Endothelial cell of umbilical vein (primary cell): ENCODE measurements around the gene FLNB. TPM values are rescaled to one million over a fixed set of nuclear protein-coding genes. Genes with fewer than 3 reads are reported as not detected.

Experiments
- BruUV-seq: library from RNA; stranded (reverse); fragments of 400-500 nt; replicated peaks from 2 replicates; lab custom pipeline; 2021; lab: Mats Ljungman, UMichigan
- CTCF ChIA-PET: fragments of 300-600, 350-600 bp; sonication (Branson Sonifier 250); formaldehyde crosslinking; loops from one replicate; lab custom pipeline; 2021; ENCODE audit warnings: antibody characterized with exemption, inconsistent platforms; lab: Charles Lee
- POLR2A ChIA-PET: fragments of 300-600, 350-600 bp; sonication (Branson Sonifier 250); formaldehyde crosslinking; loops from one replicate; lab custom pipeline; 2021; ENCODE audit warnings: antibody characterized with exemption, inconsistent platforms; lab: Charles Lee
- DNase-seq: peaks from one replicate; pipeline ENCODE4 v3.0.0-alpha.2; 2011; ENCODE audit warnings: low read depth, low spot score
- FAIRE-seq: peaks from 2 replicates; lab custom pipeline; 2011; peaks lifted over from hg19 to GRCh38; lab: Jason Lieb, UNC
- H2AFZ ChIP-seq: 2 replicates; pipeline ENCODE4 v1.6.0; 2012; ENCODE audit warnings: low read depth, low read length, control low read depth, inconsistent platforms
- H3K27ac ChIP-seq: 2 replicates; pipeline ENCODE4 v1.5.1; 2011; ENCODE audit warnings: low read depth, mild to moderate bottlenecking, control low read depth, low read length, moderate library complexity; ENCODE audit not compliant: insufficient read depth
- H3K27me3 ChIP-seq, 2 experiments: 2 replicates each; pipeline versions ENCODE4 v1.6.0 to v1.6.1; 2011; ENCODE audit warnings: low read length in 2 of 2, mixed read lengths in 1 of 2; ENCODE audit not compliant: control insufficient read depth in 2 of 2, insufficient read depth in 2 of 2
- H3K36me3 ChIP-seq, 2 experiments: 2 replicates in 1 of 2; 3 replicates in 1 of 2; pipeline ENCODE4 v1.5.1; 2011; ENCODE audit warnings: low read length in 2 of 2, mild to moderate bottlenecking in 1 of 2, moderate library complexity in 1 of 2; ENCODE audit not compliant: control insufficient read depth in 2 of 2, insufficient read depth in 2 of 2; ENCODE audit errors: extremely low read depth in 1 of 2
- H3K4me1 ChIP-seq: 3 replicates; pipeline ENCODE4 v1.5.1; 2011; ENCODE audit warnings: mild to moderate bottlenecking, low read length; ENCODE audit not compliant: control insufficient read depth, insufficient read depth; ENCODE audit errors: extremely low read depth
- H3K4me2 ChIP-seq: 2 replicates; pipeline ENCODE4 v1.6.1; 2011; ENCODE audit warnings: low read length, control low read depth, mixed read lengths; ENCODE audit not compliant: insufficient read depth
- H3K4me3 ChIP-seq, 3 experiments: fragments of 200-600 bp in 1 of 3; sonication (generic), shearing (Covaris generic) in 1 of 3; replicated peaks in 1 of 3; 2 replicates each; pipeline ENCODE4 v1.5.1; 2011 to 2016; ENCODE audit warnings: control low read depth in 3 of 3, low read length in 3 of 3, mild to moderate bottlenecking in 2 of 3, inconsistent platforms in 1 of 3, low read depth in 1 of 3, moderate library complexity in 1 of 3; ENCODE audit not compliant: insufficient read depth in 1 of 3
- H3K79me2 ChIP-seq: 2 replicates; pipeline ENCODE4 v1.6.0; 2012; ENCODE audit warnings: low read length, inconsistent platforms; ENCODE audit not compliant: control insufficient read depth, insufficient read depth
- H3K9ac ChIP-seq: replicated peaks from 2 replicates; pipeline ENCODE3; 2011; ENCODE audit warnings: low read length, control low read depth; ENCODE audit not compliant: insufficient read depth; ENCODE audit errors: extremely low read depth
- H3K9me1 ChIP-seq: replicated peaks from 3 replicates; pipeline ENCODE4 v1.6.0; 2011; ENCODE audit warnings: mild to moderate bottlenecking, low read length; ENCODE audit not compliant: control insufficient read depth, insufficient read depth; ENCODE audit errors: extremely low read depth
- H3K9me3 ChIP-seq: replicated peaks from 2 replicates; pipeline ENCODE4 v1.5.1; 2012; ENCODE audit warnings: low read length, inconsistent platforms; ENCODE audit not compliant: control insufficient read depth, insufficient read depth
- H4K20me1 ChIP-seq: replicated peaks from 2 replicates; pipeline ENCODE3; 2011; ENCODE audit warnings: mild to moderate bottlenecking, low read length; ENCODE audit not compliant: control insufficient read depth, insufficient read depth; ENCODE audit errors: extremely low read depth
- CTCF ChIP-seq, 2 donors: IDR thresholded peaks; 1 replicate in 1 of 2; 2 replicates in 1 of 2; pipeline ENCODE4 v1.5.1; 2011; ENCODE audit warnings: low read length in 2 of 2, mild to moderate bottlenecking in 2 of 2, moderate library complexity in 2 of 2, control low read depth in 1 of 2, inconsistent platforms in 1 of 2, low read depth in 1 of 2; ENCODE audit not compliant: insufficient read depth in 1 of 2; ENCODE audit errors: extremely low read depth in 1 of 2
- EZH2 ChIP-seq: IDR thresholded peaks from 2 replicates; pipeline ENCODE4 v1.6.1; 2012; ENCODE audit warnings: borderline replicate concordance, low read depth, mild to moderate bottlenecking, moderate library complexity, low read length, inconsistent platforms; ENCODE audit not compliant: severe bottlenecking
- FOS ChIP-seq: IDR thresholded peaks from 2 replicates; pipeline ENCODE4 v1.6.1; 2011; ENCODE audit warnings: mild to moderate bottlenecking, low read length, moderate library complexity, borderline replicate concordance; ENCODE audit not compliant: insufficient read depth
- GATA2 ChIP-seq: IDR thresholded peaks from 2 replicates; pipeline ENCODE4 v1.7.0; 2011; ENCODE audit warnings: low read depth, mild to moderate bottlenecking, moderate library complexity, mixed read lengths, low read length; ENCODE audit not compliant: insufficient read length, insufficient read depth
- JUN ChIP-seq: IDR thresholded peaks from 2 replicates; pipeline ENCODE4 v1.6.1; 2011; ENCODE audit warnings: borderline replicate concordance, low read depth; ENCODE audit not compliant: insufficient read length, insufficient read depth
- MAX ChIP-seq: IDR thresholded peaks from 2 replicates; pipeline ENCODE4 v1.6.1; 2011; ENCODE audit not compliant: insufficient read depth, insufficient read length
- MYC ChIP-seq: IDR thresholded peaks from one replicate; pipeline ENCODE4 v1.6.1; 2011; ENCODE audit warnings: mild to moderate bottlenecking, low read depth, low read length
- POLR2A ChIP-seq: IDR thresholded peaks from 2 replicates; pipeline ENCODE4 v1.6.1; 2012; ENCODE audit warnings: low read depth, mild to moderate bottlenecking, control low read depth, low read length
- POLR2AphosphoS5 ChIP-seq: IDR thresholded peaks from 2 replicates; pipeline ENCODE4 v1.6.1; 2012; ENCODE audit warnings: low read depth, mild to moderate bottlenecking, control low read depth, low read length, moderate library complexity; ENCODE audit not compliant: insufficient read depth
- dilution Hi-C: fragments of 300-500 bp; cut with MboI; formaldehyde crosslinking; loops from one replicate; pipeline ENCODE4 v1.15.0; 2019; ENCODE audit warnings: low sequenced_read_pairs; ENCODE audit not compliant: extremely low pct_ligation_motif_present
- intact Hi-C: fragments of 100-400 bp; cut with micrococcal nuclease; formaldehyde crosslinking; loops from one replicate; pipeline ENCODE4 v1.10.0; 2022
- polyA plus RNA-seq, 4 experiments: library from polyadenylated mRNA; depleted of rRNA in 3 of 4; stranded (reverse) in 3 of 4; unstranded in 1 of 4; fragments of >200 nt; gene quantifications; 2 replicates each; pipeline versions ENCODE4 v1.2.1 to v1.2.3, GENCODE V29; 2011 to 2012; ENCODE audit warnings: missing spikeins in 1 of 4
- total RNA-seq: library from RNA; stranded (reverse); gene quantifications from 2 replicates; pipeline ENCODE4 v1.2.3, GENCODE V29; 2021

Gene FLNB
- total and polyA plus RNA-seq, 2 donors (not counting 3 experiments of a cell fraction or from before 2014, with no cell fraction given) = 479 to 670 TPM

GRCh38 chr3:58141766-58142345 lies 133.6 kb downstream of the FLNB start:
- Histone ChIP-seq H3K4me3 (no peak overlapping the region), H3K27me3 (no peaks in the 10 kb centered on the region), H3K36me3 (peaks cover 70 to 86% of the 10 kb centered on the region in 2 experiments), H3K9me1 (no peaks in the 10 kb centered on the region), H3K79me2 (peaks cover 21% of the 10 kb centered on the region), H2AFZ (no peak overlapping the region), H3K9ac (no peak overlapping the region), H3K27ac (no peak overlapping the region), H3K4me1 (no peaks in the 10 kb centered on the region), H3K4me2 (no peak overlapping the region), H3K9me3 (no peaks in the 10 kb centered on the region), H4K20me1 (no peaks in the 10 kb centered on the region)
- FAIRE-seq = no peak
- CTCF ChIA-PET = no interaction called here
- TF ChIP-seq MYC = no peak
- no peak for TF ChIP-seq GATA2
- TF ChIP-seq MAX = no peak
- TF ChIP-seq POLR2A = no peak
- TF ChIP-seq POLR2AphosphoS5 = no peak
- no peak for TF ChIP-seq EZH2
- no peak for TF ChIP-seq FOS
- no peak for TF ChIP-seq CTCF (IDR thresholded peaks at IDR 0.05; ENCODE audit: extremely low read depth in 1 of 2, insufficient read depth in 1 of 2, low read depth in 1 of 2, low read length in 2 of 2)
- no peak for TF ChIP-seq JUN
- no TSS peak for BruUV-seq
- no peak for DNase-seq
- dilution Hi-C loops (no loop called here), intact Hi-C loops (no loop called here)
- POLR2A ChIA-PET = no interaction called here
